KBM-7 (cell line): Measurements from ENCODE around the gene OR10H2.
"Not testable (repeated sequence)": the region's sequence is repeated elsewhere in the genome, so short reads cannot be mapped to it uniquely, and the experiment has no call there.

ENCODE experiments used
- DNase-seq: peaks from one replicate; pipeline ENCODE4 v3.0.0-alpha.2; 2015
- in situ Hi-C: fragments of 300-500 bp; cut with MboI; formaldehyde crosslinking; loops from 2 replicates; pipeline ENCODE4 v1.14.3; 2020; ENCODE audit warnings: low sequenced_read_pairs, low pct_unique_long_range_greater_than_20kb, mixed read lengths

Gene OR10H2

GRCh38 chr19:15727724-15728123, at the start of gene OR10H2:
TSS of gene OR10H2 (plus strand) at chr19:15728024. CDS start at chr19:15728044, 20 bp downstream.
- in situ Hi-C loops = no loop called here
- no peak for DNase-seq

- in situ Hi-C loops = no loop called here
- no peak for DNase-seq
These were observed 48.7 kb upstream of the OR10H2 start for GRCh38 chr19:15679089-15679488.

GRCh38 chr19:15679865-15680264, 48.0 kb upstream of the OR10H2 start:
- DNase-seq, in situ Hi-C loops: not testable (repeated sequence)

GRCh38 chr19:15680478-15681322, 47.1 kb upstream of the OR10H2 start:
- in situ Hi-C loops = no loop called here
- DNase-seq = no peak

- in situ Hi-C loops = no loop called here
These were observed 44.4 kb upstream of the OR10H2 start for GRCh38 chr19:15683411-15683810.

GRCh38 chr19:15684828-15685227, 43.0 kb upstream of the OR10H2 start:
- in situ Hi-C loops = no loop called here
- DNase-seq = no peak

More at GRCh38 chr19:15683411-15683810, 44.4 kb upstream of the OR10H2 start:
- no peak for DNase-seq

GRCh38 chr19:15696654-15697194, 31.1 kb upstream of the OR10H2 start:
- in situ Hi-C loops = no loop called here
- no peak for DNase-seq

- in situ Hi-C loops = no loop called here
- no peak for DNase-seq
These were observed 25.9 kb upstream of the OR10H2 start for GRCh38 chr19:15701757-15702533.

GRCh38 chr19:15702534-15702930, 25.3 kb upstream of the OR10H2 start:
- DNase-seq = peak; percentile 94
- in situ Hi-C loops = no loop called here

GRCh38 chr19:15714638-15715037, 13.2 kb upstream of the OR10H2 start:
- no peak for DNase-seq
- in situ Hi-C loops = no loop called here

- no peak for DNase-seq
- in situ Hi-C loops = no loop called here
These were observed 12.2 kb upstream of the OR10H2 start for GRCh38 chr19:15715642-15716041.

- in situ Hi-C loops = no loop called here
- no peak for DNase-seq
These were observed 10.0 kb upstream of the OR10H2 start for GRCh38 chr19:15717809-15718208.

- in situ Hi-C loops = no loop called here
- no peak for DNase-seq
These were observed 6.6 kb upstream of the OR10H2 start for GRCh38 chr19:15721268-15721667.

- no peak for DNase-seq
- in situ Hi-C loops = no loop called here
These were observed 4.9 kb upstream of the OR10H2 start for GRCh38 chr19:15722956-15723355.

GRCh38 chr19:15730538-15730937, 2.7 kb downstream of the OR10H2 start:
- no peak for DNase-seq

GRCh38 chr19:15732388-15732787, 4.6 kb downstream of the OR10H2 start:
- no peak for DNase-seq
- in situ Hi-C loops = no loop called here

More at GRCh38 chr19:15730538-15730937, 2.7 kb downstream of the OR10H2 start:
- in situ Hi-C loops = no loop called here

- DNase-seq = no peak
- in situ Hi-C loops = no loop called here
These were observed 6.1 kb downstream of the OR10H2 start for GRCh38 chr19:15733895-15734294.

- no peak for DNase-seq
- in situ Hi-C loops = no loop called here
These were observed 9.9 kb downstream of the OR10H2 start, which contains the start of gene OR10H3 for GRCh38 chr19:15737722-15738121. TSS of gene OR10H3 (plus strand) at chr19:15737985. CDS start at chr19:15741393, 3,408 bp downstream.

- no peak for DNase-seq
- in situ Hi-C loops = no loop called here
These were observed 13.0 kb downstream of the OR10H2 start for GRCh38 chr19:15740785-15741184.

- in situ Hi-C loops = no loop called here
These were observed 20.4 kb downstream of the OR10H2 start for GRCh38 chr19:15748239-15748638.

More at GRCh38 chr19:15748239-15748638, 20.4 kb downstream of the OR10H2 start:
- no peak for DNase-seq
